ENCODE results near the gene CCDC148.

GRCh38 chr2:158315000-158315399 lies 141.6 kb downstream of the CCDC148 start:
- TF ChIP-seq FOXM1 (IDR thresholded peaks at IDR 0.05; ENCODE audit: borderline replicate concordance, low read depth) (no peak), NFIC (IDR thresholded peaks at IDR 0.05) (no peak), ZBTB7A (IDR thresholded peaks at IDR 0.05; ENCODE audit: low read depth) (no peak), EGR1 (IDR thresholded peaks at IDR 0.05) (no peak), TAF1 (IDR thresholded peaks at IDR 0.05; ENCODE audit: low read depth) (no peak), CEBPB (IDR thresholded peaks at IDR 0.05) (no peak), CREB1 (IDR thresholded peaks at IDR 0.05; ENCODE audit: low read depth) (no peak), YY1 (IDR thresholded peaks at IDR 0.05; ENCODE audit: low read depth) (no peak), REST (IDR thresholded peaks at IDR 0.05; ENCODE audit: low read depth) (no peak)

All from Ishikawa (cell line).